ENCODE measurements around the gene JADE2. TPM values are rescaled to one million over a fixed set of nuclear protein-coding genes. Genes with fewer than 3 reads are reported as not detected.

The JADE2 gene
- total RNA-seq, 1 donor from 2014 or later = 32.4 TPM

- H3K36me3 Mint-ChIP-seq (ENCODE audit: unreplicated experiment) = peaks cover 11% of the 10 kb centered on the region
- no peaks in the 10 kb centered on the region for H3K27me3 Mint-ChIP-seq (ENCODE audit: unreplicated experiment)
- no peak overlapping the region for H3K4me3 Mint-ChIP-seq (ENCODE audit: unreplicated experiment)
- TF ChIP-seq, protein P1, sequence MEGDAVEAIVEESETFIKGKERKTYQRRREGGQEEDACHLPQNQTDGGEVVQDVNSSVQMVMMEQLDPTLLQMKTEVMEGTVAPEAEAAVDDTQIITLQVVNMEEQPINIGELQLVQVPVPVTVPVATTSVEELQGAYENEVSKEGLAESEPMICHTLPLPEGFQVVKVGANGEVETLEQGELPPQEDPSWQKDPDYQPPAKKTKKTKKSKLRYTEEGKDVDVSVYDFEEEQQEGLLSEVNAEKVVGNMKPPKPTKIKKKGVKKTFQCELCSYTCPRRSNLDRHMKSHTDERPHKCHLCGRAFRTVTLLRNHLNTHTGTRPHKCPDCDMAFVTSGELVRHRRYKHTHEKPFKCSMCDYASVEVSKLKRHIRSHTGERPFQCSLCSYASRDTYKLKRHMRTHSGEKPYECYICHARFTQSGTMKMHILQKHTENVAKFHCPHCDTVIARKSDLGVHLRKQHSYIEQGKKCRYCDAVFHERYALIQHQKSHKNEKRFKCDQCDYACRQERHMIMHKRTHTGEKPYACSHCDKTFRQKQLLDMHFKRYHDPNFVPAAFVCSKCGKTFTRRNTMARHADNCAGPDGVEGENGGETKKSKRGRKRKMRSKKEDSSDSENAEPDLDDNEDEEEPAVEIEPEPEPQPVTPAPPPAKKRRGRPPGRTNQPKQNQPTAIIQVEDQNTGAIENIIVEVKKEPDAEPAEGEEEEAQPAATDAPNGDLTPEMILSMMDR (IDR thresholded peaks at IDR 0.05) = no peak
- peak overlapping the region; percentile 67 for H3K27ac Mint-ChIP-seq (ENCODE audit: unreplicated experiment)
- peaks cover 32% of the 10 kb centered on the region for H3K4me1 Mint-ChIP-seq (ENCODE audit: unreplicated experiment)
- DNase-seq (ENCODE audit: extremely low spot score, unreplicated experiment) = no peak
- H3K9me3 Mint-ChIP-seq (ENCODE audit: unreplicated experiment) = no peaks in the 10 kb centered on the region
Measured at GRCh38 chr5:134556994-134557393, 31.5 kb downstream of the JADE2 start.

DNA sequence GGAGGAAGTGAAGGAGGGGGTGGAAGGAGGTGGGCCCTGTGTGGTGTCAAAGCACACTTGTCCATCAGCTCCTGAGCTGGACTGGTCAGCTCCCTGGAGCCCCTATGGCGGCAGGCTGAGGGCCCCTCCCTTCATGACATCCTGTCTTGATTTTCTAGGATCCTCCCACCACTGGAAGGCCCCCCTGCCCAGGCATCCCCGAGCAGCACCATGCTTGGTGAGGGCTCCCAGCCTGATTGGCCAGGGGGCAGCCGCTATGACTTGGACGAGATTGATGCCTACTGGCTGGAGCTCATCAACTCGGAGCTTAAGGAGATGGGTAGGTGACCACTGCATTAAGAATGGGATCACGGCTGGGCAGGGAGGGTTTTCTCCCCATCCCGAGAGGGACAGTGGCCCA is 34.2 kb downstream of the JADE2 start:
- H3K4me1 Mint-ChIP-seq (ENCODE audit: unreplicated experiment) = peaks cover 19% of the 10 kb centered on the region
- TF ChIP-seq, protein P1 (IDR thresholded peaks at IDR 0.05) = no peak
- no peaks in the 10 kb centered on the region for H3K9me3 Mint-ChIP-seq (ENCODE audit: unreplicated experiment)
- H3K27me3 Mint-ChIP-seq (ENCODE audit: unreplicated experiment) = no peaks in the 10 kb centered on the region
- no peak overlapping the region for H3K4me3 Mint-ChIP-seq (ENCODE audit: unreplicated experiment)
- no peak overlapping the region for H3K27ac Mint-ChIP-seq (ENCODE audit: unreplicated experiment)
- no peak for DNase-seq (ENCODE audit: extremely low spot score, unreplicated experiment)
- H3K36me3 Mint-ChIP-seq (ENCODE audit: unreplicated experiment) = peaks cover 31% of the 10 kb centered on the region

DNA sequence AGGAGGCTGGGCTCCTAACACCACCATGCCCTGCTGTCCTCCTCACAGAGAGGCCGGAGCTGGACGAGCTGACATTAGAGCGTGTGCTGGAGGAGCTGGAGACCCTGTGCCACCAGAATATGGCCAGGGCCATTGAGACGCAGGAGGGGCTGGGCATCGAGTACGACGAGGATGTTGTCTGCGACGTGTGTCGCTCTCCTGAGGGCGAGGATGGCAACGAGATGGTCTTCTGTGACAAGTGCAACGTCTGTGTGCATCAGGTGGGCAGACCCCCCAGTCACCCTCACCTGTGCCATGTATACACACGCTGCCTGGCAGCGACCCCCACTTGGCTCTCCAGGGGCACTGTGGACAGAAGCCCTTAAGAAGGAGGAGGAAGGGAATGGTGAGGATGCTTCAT is 35.2 kb downstream of the JADE2 start:
- no peak overlapping the region for H3K4me3 Mint-ChIP-seq (ENCODE audit: unreplicated experiment)
- peaks cover 10% of the 10 kb centered on the region for H3K4me1 Mint-ChIP-seq (ENCODE audit: unreplicated experiment)
- DNase-seq (ENCODE audit: extremely low spot score, unreplicated experiment) = no peak
- peaks cover 31% of the 10 kb centered on the region for H3K36me3 Mint-ChIP-seq (ENCODE audit: unreplicated experiment)
- H3K27me3 Mint-ChIP-seq (ENCODE audit: unreplicated experiment) = no peaks in the 10 kb centered on the region
- TF ChIP-seq, protein P1 (IDR thresholded peaks at IDR 0.05) = no peak
- no peak overlapping the region for H3K27ac Mint-ChIP-seq (ENCODE audit: unreplicated experiment)
- H3K9me3 Mint-ChIP-seq (ENCODE audit: unreplicated experiment) = no peaks in the 10 kb centered on the region

DNA sequence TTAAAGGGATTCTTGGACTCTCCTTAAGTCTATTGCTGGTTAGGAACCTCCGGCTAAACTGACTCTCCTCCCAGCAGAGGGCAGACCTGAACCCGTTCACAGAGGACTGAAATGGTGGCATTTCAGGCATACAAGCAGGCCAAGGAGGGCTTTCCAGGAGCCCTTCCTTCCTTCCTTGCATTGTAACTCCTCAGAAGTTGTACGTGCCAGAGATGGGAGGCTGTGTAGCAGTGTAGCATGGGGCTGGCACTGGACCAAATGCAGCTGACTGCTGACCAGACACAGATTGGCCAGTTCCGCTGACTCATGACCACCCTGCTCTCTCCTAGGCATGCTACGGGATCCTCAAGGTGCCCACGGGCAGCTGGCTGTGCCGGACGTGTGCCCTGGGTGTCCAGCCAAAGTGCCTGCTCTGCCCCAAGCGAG is 36.4 kb downstream of the JADE2 start:
- Mint-ChIP-seq H3K36me3 (ENCODE audit: unreplicated experiment) (peaks cover 35% of the 10 kb centered on the region), H3K27me3 (ENCODE audit: unreplicated experiment) (no peaks in the 10 kb centered on the region), H3K27ac (ENCODE audit: unreplicated experiment) (no peak overlapping the region), H3K4me1 (ENCODE audit: unreplicated experiment) (peaks cover under 1% of the 10 kb centered on the region), H3K4me3 (ENCODE audit: unreplicated experiment) (no peak overlapping the region), H3K9me3 (ENCODE audit: unreplicated experiment) (no peaks in the 10 kb centered on the region)
- TF ChIP-seq, protein P1 (IDR thresholded peaks at IDR 0.05) = peak; percentile 45
- no peak for DNase-seq (ENCODE audit: extremely low spot score, unreplicated experiment)

- Mint-ChIP-seq H3K27ac (ENCODE audit: unreplicated experiment) (no peak overlapping the region), H3K9me3 (ENCODE audit: unreplicated experiment) (no peaks in the 10 kb centered on the region), H3K36me3 (ENCODE audit: unreplicated experiment) (peaks cover 40% of the 10 kb centered on the region), H3K4me3 (ENCODE audit: unreplicated experiment) (no peak overlapping the region), H3K27me3 (ENCODE audit: unreplicated experiment) (no peaks in the 10 kb centered on the region), H3K4me1 (ENCODE audit: unreplicated experiment) (peaks cover 3% of the 10 kb centered on the region)
- no peak for DNase-seq (ENCODE audit: extremely low spot score, unreplicated experiment)
- TF ChIP-seq, protein P1 (IDR thresholded peaks at IDR 0.05) = no peak
Measured at GRCh38 chr5:134563221-134563620, 37.8 kb downstream of the JADE2 start.

All from osteocyte (in vitro differentiated cells).